ENCODE results near the gene DAGLA.

The DAGLA gene

DNA sequence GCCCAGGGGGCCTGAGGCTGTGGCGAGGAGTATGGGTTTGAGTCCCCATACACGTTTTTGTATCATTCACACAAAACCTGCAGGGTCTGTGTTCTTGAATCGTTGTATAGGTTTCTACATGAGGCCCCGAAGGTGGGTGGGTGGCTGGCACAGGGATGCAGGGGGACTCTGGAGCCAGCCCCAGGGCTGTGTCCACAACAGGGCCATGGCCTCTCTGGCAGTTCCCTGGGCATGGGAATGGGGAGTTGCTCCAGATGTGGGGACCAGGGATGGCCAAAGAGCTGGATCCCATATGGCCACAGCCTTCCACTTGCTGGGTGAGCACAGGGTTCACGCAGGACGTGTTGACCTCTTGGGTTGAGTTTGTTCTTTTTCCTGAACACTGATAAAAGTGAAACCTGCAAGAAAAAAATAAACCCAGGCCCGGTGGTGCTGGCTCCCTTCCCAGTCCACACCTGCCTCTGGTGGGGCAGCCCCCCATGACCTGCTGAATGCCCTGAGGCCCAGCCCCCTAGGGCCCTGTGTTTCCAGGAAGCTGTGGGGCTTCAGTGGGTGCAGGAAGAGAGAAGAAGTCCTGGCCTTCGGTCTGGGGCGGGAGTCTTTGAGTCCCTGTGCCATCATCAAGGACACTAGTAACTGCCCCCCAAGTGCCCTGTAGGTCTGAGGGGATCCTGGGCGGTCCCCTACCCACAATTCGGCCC, 88.3 kb downstream of the DAGLA start:
- no peak for DNase-seq

DNA sequence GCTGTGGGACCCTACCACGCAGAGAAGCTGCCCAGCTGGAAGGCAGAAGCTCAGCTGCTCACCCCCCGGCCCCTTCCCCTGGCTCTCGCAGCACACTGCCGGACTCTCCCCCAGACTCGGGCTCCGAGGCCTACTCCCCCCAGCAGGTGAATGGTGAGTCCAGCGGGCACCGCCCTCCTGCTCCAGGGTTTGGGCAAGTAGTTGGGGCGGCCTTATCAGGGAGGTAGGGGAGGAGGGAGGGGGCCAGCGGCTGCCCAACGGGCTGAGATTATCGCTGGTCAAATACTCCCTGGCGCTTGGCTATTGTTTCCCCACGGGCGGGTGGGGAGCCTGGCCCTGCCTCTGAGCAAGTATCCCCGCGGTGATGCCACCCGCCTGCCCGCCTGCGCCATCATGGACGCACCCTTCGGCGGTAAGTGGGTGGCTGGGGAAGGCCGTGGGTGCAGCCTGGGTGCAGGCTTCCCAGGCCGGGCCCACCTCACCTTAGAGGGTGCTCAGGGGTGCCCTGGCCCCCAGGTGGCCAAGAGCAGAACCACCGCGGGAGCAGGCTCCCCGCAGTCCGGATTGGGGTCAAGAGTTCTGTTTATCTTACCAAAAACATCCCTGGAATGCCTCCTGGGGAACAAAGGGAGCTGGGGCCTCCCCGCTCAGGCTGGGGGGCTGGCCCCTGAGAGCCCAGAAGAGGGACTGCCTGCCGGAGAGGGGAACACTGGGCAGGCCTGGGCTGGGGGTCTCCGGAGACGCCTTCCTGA, 89.2 kb downstream of the DAGLA start:
- DNase-seq = no peak

DNA sequence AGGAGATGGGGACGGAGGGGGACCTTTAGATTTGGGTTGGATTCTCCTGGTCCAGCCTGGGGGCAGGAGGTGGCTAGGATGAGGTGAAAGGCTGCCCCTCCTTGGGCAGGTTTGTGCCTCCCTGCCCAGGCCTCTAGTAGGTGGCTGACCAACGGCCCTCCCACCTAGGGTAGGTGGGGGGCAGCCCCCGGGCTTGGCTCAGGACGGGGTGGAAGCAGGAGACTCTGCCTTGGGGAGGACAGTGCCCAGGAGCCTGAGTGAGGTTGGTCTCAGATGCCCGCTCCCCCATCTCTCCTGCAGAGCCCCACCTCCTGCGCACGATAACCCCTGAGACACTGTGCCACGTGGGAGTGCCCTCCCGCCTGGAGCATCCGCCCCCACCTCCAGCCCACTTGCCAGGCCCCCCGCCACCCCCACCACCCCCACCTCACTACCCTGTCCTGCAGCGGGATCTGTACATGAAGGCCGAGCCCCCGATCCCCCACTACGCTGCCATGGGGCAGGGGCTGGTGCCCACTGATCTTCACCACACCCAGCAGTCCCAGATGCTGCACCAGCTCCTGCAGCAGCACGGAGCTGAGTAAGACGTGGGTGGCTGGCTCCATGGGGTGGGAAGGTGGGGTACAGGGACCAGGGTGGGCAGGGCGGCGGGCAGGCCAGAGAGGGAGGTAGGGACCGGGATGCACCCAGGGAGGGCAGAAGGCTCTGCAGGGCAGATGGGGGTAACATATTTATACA, 89.9 kb downstream of the DAGLA start:
- DNase-seq = no peak

DNA sequence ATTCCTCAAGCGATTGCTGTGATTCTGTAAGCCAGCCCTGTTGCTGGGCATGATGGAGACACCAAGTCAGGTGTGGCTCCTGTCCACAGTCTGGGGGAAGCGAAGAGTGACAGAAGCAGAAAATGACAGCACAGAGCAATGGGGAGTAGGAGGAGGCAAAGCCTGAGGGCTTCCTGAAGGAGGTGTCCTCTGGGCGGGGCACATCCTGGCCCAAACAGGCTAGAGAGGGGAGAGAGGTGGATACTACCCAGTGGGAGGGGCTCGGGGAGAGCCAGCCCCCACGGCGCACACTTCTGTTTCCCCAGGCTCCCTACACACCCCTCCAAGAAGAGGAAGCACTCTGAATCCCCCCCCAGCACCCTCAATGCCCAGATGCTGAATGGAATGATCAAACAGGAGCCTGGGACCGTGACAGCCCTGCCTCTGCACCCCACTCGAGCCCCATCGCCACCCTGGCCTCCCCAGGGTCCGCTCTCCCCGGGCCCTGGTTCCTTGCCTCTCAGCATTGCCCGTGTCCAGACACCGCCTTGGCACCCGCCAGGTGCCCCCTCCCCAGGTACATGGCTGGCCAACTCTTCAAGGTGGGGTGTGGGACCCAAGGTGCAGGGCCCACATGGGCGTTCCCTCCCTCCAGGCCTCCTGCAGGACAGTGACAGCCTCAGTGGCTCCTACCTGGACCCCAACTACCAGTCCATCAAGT, 91.2 kb downstream of the DAGLA start:
- DNase-seq = no peak

DNA sequence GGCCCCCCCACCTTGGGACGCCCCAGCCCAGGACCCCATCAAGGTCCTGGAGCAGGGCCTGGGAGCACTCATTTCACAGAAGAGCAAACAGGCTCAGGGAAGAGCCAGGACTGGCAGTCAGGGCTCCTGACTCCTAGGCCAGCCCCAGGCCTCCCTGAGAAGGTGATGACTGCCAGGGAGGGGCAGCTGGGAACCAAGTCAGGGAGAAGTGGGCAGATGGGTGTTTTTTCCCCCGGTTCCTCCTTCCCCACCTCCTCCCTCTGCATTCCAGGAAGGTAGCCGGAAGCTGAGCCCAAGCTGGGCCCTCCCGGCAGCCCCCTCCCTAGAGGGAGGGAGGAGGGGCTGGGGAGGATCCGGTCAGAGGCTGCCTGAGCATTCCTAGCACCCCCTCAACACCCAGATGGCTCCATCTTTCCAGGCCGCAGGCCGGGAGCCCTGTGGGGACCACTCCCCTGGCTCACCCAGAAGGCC, 91.8 kb downstream of the DAGLA start:
- DNase-seq = no peak

DNA sequence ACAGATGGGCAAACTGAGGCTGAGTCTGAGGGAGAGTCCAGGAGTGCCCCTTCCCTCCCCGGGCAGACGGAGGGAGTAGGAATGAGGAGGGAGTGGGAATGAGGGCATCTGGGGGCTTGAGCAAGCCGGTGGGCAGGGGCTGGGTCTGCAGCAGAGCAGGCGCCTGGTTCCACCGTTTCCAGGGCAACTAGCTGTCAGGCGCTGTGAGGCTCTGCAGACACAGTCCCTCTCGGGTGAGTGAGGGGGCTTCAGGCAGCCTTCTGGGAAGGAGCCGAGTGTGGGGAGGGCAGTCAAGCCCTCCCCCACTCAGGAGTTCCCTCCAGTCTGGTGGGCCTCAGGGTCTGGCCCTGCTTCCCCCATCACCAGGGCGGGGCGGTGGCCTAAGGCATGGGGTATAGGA, 93.2 kb downstream of the DAGLA start:
- DNase-seq = no peak

DNA sequence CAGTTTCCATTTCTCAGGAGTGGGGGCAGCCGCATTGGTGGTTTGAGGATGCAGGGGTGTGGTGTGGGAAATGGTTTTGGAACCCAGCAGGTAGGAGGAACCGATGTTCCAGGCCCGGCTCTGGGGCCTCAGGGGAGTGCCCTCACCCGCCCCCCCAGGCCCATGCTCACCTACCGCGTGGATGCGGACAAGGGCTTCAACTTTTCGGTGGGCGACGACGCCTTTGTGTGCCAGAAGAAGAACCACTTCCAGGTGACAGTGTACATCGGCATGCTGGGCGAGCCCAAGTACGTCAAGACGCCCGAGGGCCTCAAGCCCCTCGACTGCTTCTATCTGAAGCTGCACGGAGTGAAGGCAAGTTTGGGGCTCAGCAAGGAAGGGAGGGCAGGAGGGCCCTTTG, 93.6 kb downstream of the DAGLA start:
- no peak for DNase-seq

DNA sequence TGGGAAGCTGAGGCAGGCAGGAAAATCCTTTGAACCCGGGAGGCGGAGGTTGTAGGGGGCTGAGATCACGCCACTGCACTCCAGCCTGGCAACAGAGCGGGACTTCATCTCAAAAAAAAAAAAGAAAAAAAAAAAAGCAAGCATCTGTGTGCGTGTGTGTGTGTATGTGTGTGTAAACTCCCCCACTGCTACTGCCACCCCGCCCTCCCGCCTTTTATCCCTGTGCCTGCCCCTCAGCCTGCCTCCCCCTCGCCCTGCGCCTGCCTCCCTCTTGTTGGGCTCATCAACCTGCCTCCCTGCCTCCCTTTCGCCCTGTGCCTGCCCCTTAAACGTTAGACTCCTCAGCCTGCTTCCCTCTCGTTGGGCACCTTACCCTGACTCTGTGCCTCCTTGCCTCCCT, 94.2 kb downstream of the DAGLA start:
- DNase-seq = no peak

DNA sequence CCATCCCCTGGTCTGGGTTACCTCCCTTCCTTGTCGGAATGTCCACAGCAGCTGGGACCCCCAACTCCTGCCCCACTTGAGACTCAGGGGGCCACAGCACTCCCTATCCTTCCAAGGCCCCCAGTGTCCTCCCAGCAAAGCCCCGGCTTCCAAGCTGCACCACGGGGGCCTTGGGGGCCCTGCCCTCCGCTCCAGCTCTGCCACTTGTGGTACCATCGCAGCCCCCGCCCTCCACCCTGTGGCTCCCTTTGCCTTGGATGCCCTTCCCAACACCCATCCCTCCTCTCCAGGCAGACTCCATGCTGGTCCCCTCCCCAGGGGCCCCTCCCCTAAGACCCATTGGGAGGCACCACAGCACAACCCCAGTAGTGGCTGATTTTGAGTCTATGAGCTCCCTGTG, 94.9 kb downstream of the DAGLA start:
- DNase-seq = no peak

DNA sequence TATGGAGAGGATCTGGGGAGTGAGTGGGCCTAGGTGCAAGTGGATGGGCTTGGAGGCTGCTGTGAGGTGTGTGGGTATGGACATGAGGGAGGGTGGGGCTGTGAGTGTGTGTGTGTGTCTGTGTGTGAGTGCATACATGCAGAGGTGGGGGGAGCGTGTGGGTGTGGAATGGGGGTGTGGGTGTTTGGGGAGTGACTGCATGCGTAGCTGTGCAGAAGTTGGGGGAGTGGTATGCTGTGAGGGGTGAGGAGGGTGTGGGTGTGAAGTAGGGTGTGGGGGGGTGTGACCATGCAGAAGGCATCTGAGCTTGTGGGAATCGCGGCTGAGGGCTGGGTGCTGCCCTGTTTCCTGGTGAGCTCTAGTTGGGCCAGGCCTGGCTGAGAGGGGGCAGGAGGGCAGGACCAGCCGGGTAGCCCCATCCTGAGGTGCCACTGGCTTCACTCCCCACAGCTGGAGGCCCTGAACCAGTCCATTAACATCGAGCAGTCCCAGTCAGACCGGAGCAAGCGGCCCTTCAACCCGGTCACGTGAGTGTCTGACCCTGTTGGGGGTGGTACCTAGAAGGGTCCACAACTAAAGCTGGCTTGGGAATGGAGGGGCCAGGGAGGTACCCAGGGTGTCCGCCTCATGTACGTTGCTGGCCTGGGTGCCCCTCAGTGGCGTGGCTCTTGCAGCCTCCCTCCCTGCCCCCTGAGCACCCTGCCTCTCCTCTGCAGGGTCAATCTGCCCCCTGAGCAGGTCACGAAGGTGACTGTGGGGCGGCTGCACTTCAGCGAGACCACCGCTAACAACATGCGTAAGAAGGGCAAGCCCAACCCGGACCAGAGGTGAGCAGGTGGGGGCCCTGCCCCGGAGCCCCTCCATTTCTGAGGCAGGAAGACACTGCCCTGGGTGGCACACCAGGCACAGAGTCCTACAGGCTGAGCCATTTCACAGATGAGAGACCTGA, 95.7 kb downstream of the DAGLA start:
- DNase-seq = no peak

DNA sequence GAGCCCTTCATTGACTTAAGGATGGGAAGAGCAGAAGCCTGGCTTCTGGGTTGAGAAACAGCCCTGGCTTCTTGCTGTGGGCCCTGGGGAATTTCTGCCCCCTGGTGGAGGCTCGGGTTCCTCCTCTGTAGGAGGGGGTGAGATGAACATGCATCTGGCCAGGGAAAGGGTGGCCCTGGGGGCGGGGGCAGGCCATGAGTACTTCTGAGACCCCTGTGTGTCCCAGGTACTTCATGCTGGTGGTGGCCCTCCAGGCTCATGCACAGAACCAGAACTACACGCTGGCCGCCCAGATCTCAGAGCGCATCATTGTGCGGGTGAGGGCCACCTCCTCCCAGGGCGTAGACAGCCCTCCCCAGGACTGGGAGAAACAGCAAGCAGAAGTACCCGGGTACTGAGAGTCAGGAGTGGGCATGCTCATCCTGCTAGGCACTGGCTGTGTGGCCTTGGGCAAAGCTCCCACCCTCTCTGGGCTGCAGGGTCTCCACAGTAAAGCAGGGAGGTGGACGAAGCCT, 96.4 kb downstream of the DAGLA start:
- no peak for DNase-seq

DNA sequence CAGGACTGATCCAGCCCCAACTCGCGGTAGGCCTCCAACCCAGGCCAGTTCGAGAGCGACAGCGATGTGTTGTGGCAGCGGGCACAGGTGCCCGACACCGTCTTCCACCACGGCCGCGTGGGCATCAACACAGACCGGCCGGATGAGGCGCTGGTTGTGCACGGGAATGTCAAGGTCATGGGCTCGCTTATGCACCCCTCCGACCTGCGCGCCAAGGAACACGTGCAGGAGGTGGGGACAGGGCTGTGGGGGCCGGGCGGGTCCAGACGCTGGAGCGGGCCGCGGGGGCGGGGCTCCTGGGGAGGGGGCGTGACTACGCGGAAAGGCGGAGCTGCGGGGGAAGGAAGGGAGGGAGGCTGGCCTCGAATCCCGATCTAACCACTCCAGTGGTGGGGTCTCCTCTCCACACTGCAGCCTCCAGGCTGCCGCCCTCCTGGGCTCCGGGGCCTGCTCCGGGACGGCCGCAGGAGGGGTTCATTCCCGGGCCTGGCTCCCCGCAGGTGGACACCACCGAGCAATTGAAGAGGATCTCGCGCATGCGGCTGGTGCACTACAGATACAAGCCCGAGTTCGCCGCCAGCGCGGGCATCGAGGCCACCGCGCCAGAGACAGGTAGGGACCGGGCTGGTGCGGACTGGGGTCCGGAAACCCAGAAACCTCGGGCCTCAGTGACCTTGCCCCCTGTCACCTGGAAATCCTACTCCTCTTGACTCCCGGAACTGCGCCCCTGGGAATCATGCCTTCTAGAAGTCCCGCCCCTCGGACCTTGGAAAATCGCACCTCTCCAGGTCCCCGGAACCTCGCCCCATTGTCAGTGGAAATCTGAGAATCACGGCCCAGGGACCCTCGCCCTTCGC, 97.3 kb downstream of the DAGLA start:
- no peak for DNase-seq

DNA sequence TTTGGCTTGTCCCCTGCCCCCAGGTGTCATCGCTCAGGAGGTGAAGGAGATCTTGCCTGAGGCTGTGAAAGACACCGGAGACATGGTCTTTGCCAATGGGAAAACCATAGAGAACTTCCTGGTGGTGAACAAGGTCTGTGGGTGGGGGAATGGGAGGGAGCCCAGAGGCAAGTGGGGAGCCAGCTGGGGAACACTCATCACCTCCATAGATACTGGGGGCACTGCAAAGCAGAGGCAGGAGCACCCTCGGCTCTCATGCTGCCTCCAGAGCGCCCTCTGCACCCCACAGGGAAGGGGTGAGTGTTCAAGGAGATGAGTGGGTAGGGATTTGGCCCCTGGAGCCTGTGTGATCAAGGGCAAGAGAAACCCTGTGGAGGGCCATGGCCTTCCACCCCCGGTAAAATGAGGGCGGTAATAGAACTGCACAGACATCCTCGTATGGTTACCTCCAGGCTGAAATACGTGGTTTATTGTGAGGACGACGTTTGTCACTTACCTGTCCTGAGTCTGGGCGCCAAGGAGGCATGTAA, 98.2 kb downstream of the DAGLA start:
- DNase-seq = no peak

DNA sequence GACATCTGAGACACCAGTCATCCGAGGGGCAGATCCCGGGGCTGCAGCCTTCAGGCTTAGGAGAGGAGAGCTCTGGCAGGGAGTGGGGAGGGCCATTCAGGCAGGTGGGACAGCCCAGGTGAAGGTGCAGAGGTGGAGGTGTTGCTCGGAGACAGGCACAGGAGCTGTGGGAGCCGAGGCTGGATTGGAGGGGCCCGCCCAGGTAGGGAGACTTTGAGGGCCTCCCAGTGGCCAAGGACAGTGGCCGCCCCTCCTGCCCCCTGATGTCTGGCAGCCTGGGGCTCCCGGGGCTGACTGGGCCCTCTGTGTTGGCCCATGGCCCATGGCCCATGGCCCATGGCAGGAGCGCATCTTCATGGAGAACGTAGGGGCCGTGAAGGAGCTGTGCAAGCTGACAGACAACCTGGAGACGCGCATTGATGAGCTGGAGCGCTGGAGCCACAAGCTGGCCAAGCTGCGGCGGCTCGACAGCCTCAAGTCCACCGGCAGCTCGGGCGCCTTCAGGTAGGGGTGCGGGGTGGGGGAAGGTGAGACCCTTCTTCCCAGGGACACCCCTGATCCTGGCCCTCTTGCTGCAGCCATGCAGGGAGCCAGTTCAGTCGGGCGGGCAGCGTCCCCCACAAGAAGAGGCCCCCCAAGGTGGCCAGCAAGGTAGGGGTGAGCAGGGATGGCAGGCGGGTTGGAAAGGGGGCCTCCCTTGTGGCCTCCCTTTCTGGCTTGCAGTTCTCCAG, 98.9 kb downstream of the DAGLA start:
- no peak for DNase-seq

DNA sequence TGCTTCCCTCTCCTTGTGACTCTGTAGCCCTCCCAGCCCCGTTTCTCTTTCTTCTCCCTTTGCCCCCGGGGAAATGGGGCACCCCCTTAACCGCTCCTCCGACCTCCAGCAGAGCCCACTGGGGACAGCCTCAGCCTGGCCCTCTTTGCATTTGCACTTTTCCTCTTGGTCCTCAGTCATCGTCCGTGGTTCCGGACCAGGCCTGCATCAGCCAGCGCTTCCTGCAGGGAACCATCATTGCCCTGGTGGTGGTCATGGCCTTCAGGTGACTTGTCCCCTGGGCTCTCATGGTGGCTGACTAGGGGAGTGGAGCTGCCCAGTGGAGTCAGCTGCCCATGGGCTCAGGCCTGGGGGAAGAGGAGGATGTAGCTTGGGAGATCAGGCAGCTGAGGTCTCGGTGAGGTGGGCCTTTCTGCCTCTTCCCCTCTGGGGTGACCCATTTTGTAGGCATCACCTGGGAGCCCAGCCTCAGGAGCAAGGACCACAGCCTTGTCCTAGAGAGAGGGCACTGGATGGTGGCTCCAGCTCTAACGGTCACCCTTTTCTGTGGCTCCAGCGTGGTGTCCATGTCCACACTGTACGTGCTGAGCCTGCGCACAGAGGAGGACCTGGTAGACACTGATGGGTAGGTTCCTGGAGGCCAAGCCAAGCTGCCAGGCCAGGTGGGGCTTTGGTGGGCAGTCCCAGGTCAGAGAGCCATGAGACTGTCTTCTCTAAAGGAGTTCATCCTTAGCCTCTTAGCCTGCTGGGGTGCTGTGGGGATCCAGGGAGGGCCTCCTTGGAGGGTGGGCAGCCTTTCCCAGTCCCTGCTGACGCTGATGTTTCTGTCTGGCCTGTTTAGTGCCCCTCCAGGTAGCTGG, 99.7 kb downstream of the DAGLA start:
- DNase-seq = no peak

DNA sequence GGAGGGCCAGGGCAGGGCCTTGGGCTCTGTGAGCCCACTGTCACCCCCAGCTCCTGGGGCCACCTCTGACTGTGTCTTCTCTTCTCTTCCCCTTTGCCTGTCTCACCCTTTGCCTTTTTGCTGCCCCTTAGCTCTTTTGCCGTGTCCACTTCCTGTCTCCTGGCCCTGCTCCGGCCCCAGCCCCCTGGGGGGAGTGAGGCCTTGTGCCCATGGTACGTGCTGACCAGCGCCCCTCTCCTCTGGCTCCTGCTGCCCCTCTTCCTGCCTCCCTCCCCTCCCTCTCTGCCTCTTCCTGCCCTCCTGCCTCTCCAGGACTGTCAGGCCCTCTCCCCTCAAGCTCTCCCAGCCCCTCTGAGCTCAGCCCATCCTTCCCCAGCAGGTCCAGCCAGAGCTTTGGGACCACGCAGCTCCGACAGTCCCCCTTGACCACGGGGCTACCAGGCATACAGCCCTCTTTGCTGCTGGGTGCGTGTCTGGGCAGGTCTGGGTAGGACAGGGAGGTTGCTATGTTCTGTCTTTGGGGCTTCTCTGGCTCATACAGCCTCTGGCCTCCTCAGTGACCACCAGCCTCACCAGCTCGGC, 100.5 kb downstream of the DAGLA start:
- no peak for DNase-seq

DNA sequence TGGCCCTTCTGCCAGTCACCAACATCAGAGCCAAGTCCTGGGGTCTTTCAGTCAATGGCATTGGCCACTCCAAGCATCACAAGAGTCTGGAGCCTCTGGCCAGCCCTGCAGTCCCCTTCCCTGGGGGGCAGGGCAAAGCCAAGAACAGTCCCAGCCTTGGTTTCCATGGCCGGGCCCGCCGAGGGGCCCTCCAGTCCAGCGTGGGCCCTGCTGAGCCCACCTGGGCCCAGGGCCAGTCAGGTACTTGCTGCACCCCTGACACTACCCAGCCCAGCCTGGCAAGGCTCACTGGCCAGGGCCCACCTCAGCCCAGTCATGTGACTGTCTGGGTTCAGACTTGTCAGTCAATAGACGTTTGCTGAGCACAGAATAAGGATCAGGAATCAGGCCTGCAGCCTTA, 101.4 kb downstream of the DAGLA start:
- DNase-seq = no peak

DNA sequence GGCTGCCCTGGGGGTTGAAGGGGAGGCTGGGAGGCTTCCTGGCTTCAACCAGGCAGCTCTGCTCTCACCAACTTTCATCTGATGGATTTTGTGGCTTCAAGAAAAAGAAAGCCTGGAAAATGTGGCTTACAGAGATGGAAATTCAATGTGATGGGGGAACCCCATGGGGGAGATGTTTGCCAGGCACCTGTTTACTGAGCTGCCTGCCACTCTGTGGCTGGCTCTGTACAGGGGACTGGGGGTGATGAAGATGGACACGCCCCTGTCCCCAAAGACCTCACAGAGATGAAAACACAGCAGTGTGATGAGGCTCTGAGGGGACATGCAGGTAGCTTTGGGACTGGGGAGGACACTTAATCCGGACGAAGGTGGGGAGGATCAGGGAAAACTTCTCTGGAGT, 102.1 kb downstream of the DAGLA start:
- DNase-seq = no peak

Data from GOT3 (cell line).